Activated CD4-positive, alpha-beta memory T cell treated with anti-CD3 and anti-CD28 coated beads for 36 hours (primary cell): ENCODE measurements around the gene COX7A2L. TPM values are rescaled to one million over a fixed set of nuclear protein-coding genes. Genes with fewer than 3 reads are reported as not detected.
"Not testable (repeated sequence)": the region's sequence is repeated elsewhere in the genome, so short reads cannot be mapped to it uniquely, and the experiment has no call there.

ENCODE experiments used
- CTCF ChIA-PET: fragments of 350-600 bp; sonication (Branson Sonifier 250); formaldehyde crosslinking; loops from one replicate; lab custom pipeline; 2021; ENCODE audit warnings: antibody characterized with exemption, inconsistent platforms; lab: Charles Lee
- POLR2A ChIA-PET: fragments of 350-600 bp; sonication (Branson Sonifier 250); formaldehyde crosslinking; loops from one replicate; lab custom pipeline; 2021; ENCODE audit warnings: antibody characterized with exemption; lab: Charles Lee
- DNase-seq: peaks from one replicate; pipeline ENCODE4 v3.0.0-alpha.2; 2020
- H3K27ac Mint-ChIP-seq: one replicate; pipeline ENCODE4 v1.8.0; 2021; ENCODE audit warnings: mixed read lengths
- H3K27me3 Mint-ChIP-seq: one replicate; pipeline ENCODE4 v1.8.0; 2021; ENCODE audit warnings: mixed read lengths
- H3K36me3 Mint-ChIP-seq: one replicate; pipeline ENCODE4 v1.8.0; 2021; ENCODE audit warnings: mixed read lengths
- H3K4me1 Mint-ChIP-seq: one replicate; pipeline ENCODE4 v1.8.0; 2021; ENCODE audit warnings: low read depth, mixed read lengths
- H3K4me3 Mint-ChIP-seq: one replicate; pipeline ENCODE4 v1.8.0; 2021; ENCODE audit warnings: mild to moderate bottlenecking, mixed read lengths
- H3K9me3 Mint-ChIP-seq: one replicate; pipeline ENCODE4 v1.8.0; 2021; ENCODE audit warnings: mixed read lengths
- intact Hi-C: fragments of 100-400 bp; cut with micrococcal nuclease; formaldehyde crosslinking; loops from one replicate; pipeline ENCODE4 v1.15.1; 2023
- total RNA-seq, 2 experiments: library from RNA; stranded (reverse); gene quantifications; one replicate each; pipeline ENCODE4 v1.2.3, GENCODE V29; 2021

Gene COX7A2L, protein sequence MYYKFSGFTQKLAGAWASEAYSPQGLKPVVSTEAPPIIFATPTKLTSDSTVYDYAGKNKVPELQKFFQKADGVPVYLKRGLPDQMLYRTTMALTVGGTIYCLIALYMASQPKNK
- 100 to 1,000 TPM; 102 to 107 TPM for total RNA-seq

DNA sequence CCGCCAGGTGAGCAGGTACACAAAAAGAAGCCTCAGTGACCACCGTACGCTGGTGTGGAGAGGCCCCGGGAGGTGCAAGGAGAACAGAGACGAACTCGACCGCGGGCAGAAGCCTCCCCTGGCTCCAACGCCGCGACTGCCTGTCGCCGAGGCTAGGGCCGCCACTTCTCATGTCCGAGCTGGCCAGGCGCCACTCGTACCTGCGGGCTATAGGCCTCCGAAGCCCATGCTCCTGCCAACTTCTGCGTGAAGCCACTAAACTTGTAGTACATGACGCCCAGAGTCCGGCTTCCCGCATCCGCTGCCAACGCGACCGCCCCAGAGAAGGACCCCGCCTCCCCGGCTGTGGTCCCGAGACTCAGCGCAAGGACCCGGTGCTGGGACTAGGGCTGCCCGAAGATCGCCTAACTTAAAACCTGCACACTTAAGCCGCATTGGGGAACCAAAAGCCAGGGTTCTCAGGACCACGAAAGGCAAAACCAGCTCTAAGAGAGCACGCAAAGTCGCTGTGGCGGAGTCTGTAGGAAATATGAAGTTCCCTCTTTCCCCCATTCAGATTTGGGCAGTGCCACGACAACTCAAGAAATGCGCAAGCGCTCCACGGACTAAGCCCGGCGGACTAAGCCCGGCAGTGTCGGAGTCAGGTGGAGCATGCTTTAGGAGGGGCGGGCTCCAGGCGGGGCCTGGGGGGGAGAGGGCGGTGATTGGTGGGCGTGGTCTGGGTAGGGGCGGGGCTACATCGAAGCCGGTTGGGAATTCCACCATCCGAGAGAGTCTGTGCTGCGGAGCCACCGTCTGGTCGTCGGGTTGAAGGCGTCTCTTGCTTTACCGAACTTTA is at the start of gene COX7A2L:
TSS of gene COX7A2L (minus strand) at position 328 of the 838 bp plus-strand sequence. CDS start at position 272, 56 bp downstream.
- Mint-ChIP-seq H3K9me3 (no peaks in the 10 kb centered on the region), H3K27ac (peak within 1 kb of the TSS; percentile 99), H3K36me3 (no peaks in the 10 kb centered on the region), H3K27me3 (no peaks in the 10 kb centered on the region), H3K4me3 (peak within 1 kb of the TSS; percentile 84), H3K4me1 (peaks cover 47% of the 10 kb centered on the region)
- ChIA-PET CTCF (interaction anchor here (1.0 to 2.4 kb wide), 2 partner anchors 24 to 32 kb away, joined by 4 to 10 read pairs; no protein-coding TSS in a partner anchor), POLR2A (interaction anchor here (0.6 to 1.0 kb wide), 3 partner anchors 10 to 196 kb away, joined by 3 read pairs; no protein-coding TSS in a partner anchor)
- DNase-seq: peak; percentile 98
- intact Hi-C loops: loop anchor here (1.0 to 5.0 kb wide), 11 partner anchors 44 to 770 kb away; partner anchors contain the start of gene EML4

DNA sequence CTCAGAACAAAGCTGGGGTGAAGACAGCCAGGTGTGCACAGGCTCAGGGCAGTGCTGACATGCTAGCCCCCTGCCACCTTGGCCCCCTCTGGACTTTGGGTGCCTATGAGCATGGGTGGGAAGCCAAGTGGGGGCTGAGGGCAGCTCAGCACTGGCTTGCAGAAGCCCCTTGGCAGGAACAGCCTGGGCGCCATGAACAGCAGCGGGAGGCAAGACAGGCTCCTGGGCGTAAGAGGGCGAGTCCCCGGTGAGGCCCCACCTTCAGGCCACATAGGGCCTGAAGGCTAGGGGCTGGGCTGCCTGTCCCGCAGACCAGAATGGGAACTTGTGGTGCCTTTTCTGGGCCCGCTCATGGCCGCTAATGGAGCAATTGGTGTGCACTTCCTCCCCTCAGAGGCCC is 47.0 kb upstream of the COX7A2L start:
- intact Hi-C loops: no loop called here
- Mint-ChIP-seq H3K36me3 (no peaks in the 10 kb centered on the region), H3K27ac (no peak overlapping the region), H3K27me3 (peaks cover 1% of the 10 kb centered on the region), H3K9me3 (no peaks in the 10 kb centered on the region), H3K4me1 (no peaks in the 10 kb centered on the region), H3K4me3 (no peak overlapping the region)
- CTCF ChIA-PET: no interaction called here
- POLR2A ChIA-PET: no interaction called here
- no peak for DNase-seq

DNA sequence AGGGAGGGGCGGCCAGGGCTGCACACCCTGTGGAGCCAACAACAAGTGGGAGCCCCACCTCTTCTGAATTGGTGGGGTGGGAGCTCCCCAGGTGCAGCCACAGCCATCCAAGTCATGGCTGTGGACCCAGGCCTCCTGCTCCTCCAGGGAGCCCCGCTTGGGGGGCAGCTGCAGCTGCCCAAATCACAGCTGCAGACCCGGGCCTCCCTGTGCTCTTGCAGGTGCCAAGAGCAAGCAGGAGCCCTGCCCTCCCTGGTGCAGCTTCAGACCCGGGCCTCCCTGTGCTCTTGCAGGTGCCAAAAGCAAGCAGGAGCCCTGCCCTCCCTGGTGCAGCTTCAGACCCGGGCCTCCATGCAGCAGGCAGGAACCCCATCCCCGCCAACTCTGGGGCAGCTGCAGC is 46.5 kb upstream of the COX7A2L start:
- Mint-ChIP-seq H3K27me3 (peaks cover 1% of the 10 kb centered on the region), H3K9me3 (no peaks in the 10 kb centered on the region), H3K4me1 (no peaks in the 10 kb centered on the region), H3K4me3 (no peak overlapping the region), H3K27ac (no peak overlapping the region), H3K36me3 (no peaks in the 10 kb centered on the region)
- no peak for DNase-seq
- POLR2A ChIA-PET: no interaction called here
- intact Hi-C loops: no loop called here
- CTCF ChIA-PET: no interaction called here

DNA sequence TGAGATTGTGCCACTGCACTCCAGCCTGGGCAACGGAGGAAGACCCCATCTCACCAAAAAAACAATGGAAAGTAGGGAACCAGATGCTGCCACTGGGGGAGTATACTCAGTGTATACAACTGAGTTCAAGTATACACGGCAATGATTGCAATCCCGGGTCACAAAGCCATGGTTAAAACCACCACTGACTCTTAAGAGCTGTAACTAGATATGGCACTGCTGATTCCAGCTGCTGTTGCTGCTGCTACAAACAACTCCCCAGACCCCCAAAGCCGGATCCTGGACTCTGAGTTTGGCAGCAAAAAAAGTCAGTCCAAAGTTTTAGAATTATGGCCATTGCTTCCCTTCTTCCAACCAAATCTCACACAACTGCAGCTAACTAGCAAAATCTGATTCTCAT is 43.7 kb upstream of the COX7A2L start:
- Mint-ChIP-seq H3K4me3 (no peak overlapping the region), H3K36me3 (no peaks in the 10 kb centered on the region), H3K27ac (no peak overlapping the region), H3K9me3 (no peaks in the 10 kb centered on the region), H3K27me3 (peaks cover 2% of the 10 kb centered on the region), H3K4me1 (no peaks in the 10 kb centered on the region)
- DNase-seq: no peak
- ChIA-PET POLR2A (no interaction called here), CTCF (interaction anchor here (1.0 to 1.2 kb wide), 2 partner anchors 10 to 21 kb away, joined by 3 read pairs; no protein-coding TSS in a partner anchor)
- intact Hi-C loops: no loop called here

DNA sequence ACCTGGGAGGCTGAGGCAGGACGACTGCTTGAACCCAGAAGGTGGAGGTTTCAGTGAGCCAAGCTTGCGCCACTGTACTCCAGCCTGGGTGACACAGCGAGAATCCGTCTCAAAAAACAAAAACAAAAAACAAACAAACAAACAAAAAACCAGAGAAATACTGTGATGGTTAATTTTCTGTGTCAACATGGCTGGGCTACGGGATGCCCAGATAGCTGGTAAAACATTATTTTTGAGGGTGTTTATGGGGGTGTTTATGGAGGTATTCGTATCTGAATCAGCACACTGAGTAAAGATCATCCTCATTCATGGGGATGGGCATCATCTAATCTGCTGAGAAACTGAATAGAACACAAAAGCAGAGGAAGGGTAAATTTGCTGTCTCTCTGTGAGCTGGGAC is 40.8 kb upstream of the COX7A2L start:
- POLR2A ChIA-PET: no interaction called here
- DNase-seq: no peak
- H3K4me1 Mint-ChIP-seq: no peaks in the 10 kb centered on the region
- CTCF ChIA-PET: no interaction called here
- H3K9me3 Mint-ChIP-seq: no peaks in the 10 kb centered on the region
- H3K36me3 Mint-ChIP-seq: no peaks in the 10 kb centered on the region
- H3K4me3 Mint-ChIP-seq: no peak overlapping the region
- intact Hi-C loops: no loop called here
- peaks cover 1% of the 10 kb centered on the region for H3K27me3 Mint-ChIP-seq
- no peak overlapping the region for H3K27ac Mint-ChIP-seq

DNA sequence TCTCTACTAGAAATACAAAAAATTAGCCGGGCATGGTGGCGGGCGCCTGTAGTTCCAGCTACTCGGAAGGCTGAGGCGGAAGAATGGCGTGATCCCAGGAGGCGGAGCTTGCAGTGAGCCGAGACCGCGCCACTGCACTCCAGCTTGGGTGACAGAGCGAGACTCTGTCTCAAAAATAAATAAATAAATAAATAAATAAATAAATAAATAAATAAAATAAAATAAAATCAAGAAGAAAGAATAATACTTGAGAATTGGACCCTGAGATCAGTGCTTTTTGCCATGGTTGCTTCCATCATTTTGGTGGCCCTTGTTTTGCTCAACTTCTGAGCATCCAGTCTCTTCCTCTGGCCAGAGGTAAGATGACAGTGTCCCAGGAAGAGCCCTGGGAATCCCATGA is 37.0 kb upstream of the COX7A2L start:
- H3K27me3 Mint-ChIP-seq, H3K4me3 Mint-ChIP-seq, POLR2A ChIA-PET, H3K27ac Mint-ChIP-seq, H3K9me3 Mint-ChIP-seq, H3K36me3 Mint-ChIP-seq, DNase-seq, intact Hi-C loops, H3K4me1 Mint-ChIP-seq, CTCF ChIA-PET: not testable (repeated sequence)

DNA sequence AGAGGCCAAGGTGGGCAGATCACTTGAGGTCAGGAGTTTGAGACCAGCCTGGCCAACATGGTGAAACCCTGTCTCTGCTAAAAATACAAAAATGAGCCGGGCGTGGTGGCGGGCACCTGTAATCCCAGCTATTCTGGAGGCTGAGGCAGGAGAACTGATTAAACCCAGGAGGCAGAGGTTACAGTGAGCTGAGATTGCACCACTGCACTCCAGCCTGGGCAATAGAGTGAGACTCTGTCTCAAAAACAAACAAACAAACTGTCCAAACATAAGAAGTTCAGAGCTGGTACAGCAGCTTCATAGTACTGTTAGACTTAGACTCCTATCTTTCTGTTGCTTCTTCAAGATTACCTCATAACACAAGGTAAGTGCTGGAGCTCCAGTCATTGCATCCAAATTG is 32.3 kb upstream of the COX7A2L start:
- H3K9me3 Mint-ChIP-seq, intact Hi-C loops, POLR2A ChIA-PET, CTCF ChIA-PET, H3K4me3 Mint-ChIP-seq, DNase-seq, H3K27me3 Mint-ChIP-seq, H3K36me3 Mint-ChIP-seq, H3K27ac Mint-ChIP-seq, H3K4me1 Mint-ChIP-seq: not testable (repeated sequence)

DNA sequence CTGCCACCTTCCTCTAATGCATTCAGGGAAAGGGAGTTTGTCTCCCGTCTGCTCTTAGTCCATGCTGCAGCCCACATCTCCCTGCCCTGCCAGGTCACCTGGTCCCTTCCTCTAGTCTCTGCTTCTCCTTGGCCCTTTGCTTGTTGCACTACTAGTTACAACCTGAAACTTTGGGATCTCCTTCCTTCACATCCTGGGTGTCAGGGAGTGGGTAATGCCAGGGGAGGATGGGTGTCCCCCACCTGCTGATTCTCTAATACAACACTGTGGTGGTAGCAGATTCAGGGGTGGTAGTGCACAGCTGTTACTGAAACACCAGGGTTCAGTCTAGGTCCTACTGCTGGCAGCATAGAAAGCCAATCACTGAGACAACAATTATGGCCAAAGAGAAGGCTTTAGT is 31.2 kb upstream of the COX7A2L start:
- ChIA-PET CTCF (no interaction called here), POLR2A (no interaction called here)
- H3K27me3 Mint-ChIP-seq: no peaks in the 10 kb centered on the region
- intact Hi-C loops: no loop called here
- H3K36me3 Mint-ChIP-seq: no peaks in the 10 kb centered on the region
- no peak overlapping the region for H3K27ac Mint-ChIP-seq
- no peaks in the 10 kb centered on the region for H3K4me1 Mint-ChIP-seq
- H3K4me3 Mint-ChIP-seq: no peak overlapping the region
- no peak for DNase-seq
- H3K9me3 Mint-ChIP-seq: no peaks in the 10 kb centered on the region

DNA sequence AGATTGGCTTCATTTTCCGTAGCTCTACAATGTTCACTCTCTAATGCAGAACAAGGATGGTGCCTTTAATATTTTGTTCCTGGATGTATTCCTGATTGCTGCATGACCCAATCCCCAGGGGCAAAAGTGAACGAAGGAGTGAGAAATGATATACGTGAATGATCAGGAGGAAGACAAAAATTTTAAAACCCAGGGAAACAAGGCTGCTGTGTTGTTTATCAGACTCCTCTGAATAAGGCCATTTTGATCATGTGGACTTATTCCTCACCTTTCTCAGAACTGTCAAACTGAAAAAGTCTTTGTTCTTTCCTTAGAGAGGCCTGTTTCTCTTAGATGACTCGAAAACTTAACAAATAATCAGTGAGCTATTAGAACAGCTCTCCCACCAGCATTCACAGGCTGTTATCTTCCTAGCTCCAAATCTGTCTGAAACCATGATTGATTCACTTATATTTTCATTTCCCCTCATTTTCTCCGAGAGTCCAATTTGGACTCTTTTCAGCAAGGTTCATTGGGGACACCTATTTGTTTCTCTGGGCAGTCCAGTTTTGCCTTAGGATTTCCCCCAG is 29.5 kb upstream of the COX7A2L start:
- CTCF ChIA-PET: no interaction called here
- Mint-ChIP-seq H3K27me3 (no peaks in the 10 kb centered on the region), H3K9me3 (no peaks in the 10 kb centered on the region)

DNA sequence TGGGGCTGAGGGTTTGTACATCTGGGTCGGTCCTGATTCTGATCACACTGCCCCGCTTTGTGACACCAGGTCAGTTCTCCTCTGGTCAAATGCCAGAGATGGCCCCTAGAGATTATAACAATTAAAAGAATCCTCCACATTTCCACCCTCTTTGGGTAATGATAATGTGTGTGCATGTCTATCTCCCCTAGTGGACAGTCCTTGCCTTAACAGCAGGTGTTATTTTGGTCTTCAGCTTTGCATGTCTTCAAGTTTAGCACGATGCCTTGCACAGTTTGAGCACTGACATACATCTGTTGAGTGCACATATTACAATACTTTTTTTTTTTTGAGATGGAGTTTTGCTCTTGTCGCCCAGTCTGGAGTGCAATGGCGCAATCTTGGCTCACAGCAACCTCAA is 25.7 kb upstream of the COX7A2L start:
- ChIA-PET CTCF (interaction anchor here (0.6 to 1.7 kb wide), 3 partner anchors 17 to 276 kb away, joined by 3 to 5 read pairs (median 4); no protein-coding TSS in a partner anchor), POLR2A (no interaction called here)
- intact Hi-C loops: no loop called here
- Mint-ChIP-seq H3K36me3 (no peaks in the 10 kb centered on the region), H3K4me3 (no peak overlapping the region), H3K27ac (no peak overlapping the region), H3K9me3 (no peaks in the 10 kb centered on the region), H3K27me3 (no peaks in the 10 kb centered on the region), H3K4me1 (no peaks in the 10 kb centered on the region)
- DNase-seq: no peak

More for the DNA sequence above, 29.5 kb upstream of the COX7A2L start:
- POLR2A ChIA-PET: interaction anchor here (0.6 kb wide), 1 partner anchor 272 kb away, joined by 3 read pairs; no protein-coding TSS in a partner anchor
- Mint-ChIP-seq H3K27ac (no peak overlapping the region), H3K4me3 (no peak overlapping the region), H3K36me3 (no peaks in the 10 kb centered on the region), H3K4me1 (no peaks in the 10 kb centered on the region)
- no peak for DNase-seq
- intact Hi-C loops: no loop called here

DNA sequence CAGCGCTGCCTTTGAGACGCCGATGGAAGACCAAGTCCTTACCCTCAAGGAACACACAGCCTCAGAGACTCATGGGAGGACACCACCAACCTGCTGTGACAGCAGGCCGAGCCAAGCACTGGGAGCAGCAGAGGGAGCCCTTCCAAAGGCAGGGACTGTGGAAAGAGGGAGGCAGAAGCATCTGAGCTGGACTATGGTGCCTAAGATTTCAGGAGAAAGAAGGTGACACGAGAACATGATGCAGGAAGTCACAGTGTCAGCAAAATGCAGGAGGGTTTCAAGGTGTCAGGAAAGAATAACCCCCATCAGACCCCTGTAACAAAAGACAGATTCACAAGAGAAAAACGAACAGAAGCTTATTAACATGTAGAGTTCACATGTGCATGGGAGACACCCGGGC is 24.2 kb upstream of the COX7A2L start:
- ChIA-PET CTCF (interaction anchor here (0.6 to 1.7 kb wide), 6 partner anchors 9 to 295 kb away, joined by 3 to 5 read pairs (median 4); no protein-coding TSS in a partner anchor), POLR2A (no interaction called here)
- DNase-seq: no peak
- Mint-ChIP-seq H3K9me3 (no peaks in the 10 kb centered on the region), H3K4me1 (no peaks in the 10 kb centered on the region), H3K36me3 (no peaks in the 10 kb centered on the region), H3K27me3 (no peaks in the 10 kb centered on the region), H3K4me3 (no peak overlapping the region), H3K27ac (no peak overlapping the region)
- intact Hi-C loops: no loop called here

DNA sequence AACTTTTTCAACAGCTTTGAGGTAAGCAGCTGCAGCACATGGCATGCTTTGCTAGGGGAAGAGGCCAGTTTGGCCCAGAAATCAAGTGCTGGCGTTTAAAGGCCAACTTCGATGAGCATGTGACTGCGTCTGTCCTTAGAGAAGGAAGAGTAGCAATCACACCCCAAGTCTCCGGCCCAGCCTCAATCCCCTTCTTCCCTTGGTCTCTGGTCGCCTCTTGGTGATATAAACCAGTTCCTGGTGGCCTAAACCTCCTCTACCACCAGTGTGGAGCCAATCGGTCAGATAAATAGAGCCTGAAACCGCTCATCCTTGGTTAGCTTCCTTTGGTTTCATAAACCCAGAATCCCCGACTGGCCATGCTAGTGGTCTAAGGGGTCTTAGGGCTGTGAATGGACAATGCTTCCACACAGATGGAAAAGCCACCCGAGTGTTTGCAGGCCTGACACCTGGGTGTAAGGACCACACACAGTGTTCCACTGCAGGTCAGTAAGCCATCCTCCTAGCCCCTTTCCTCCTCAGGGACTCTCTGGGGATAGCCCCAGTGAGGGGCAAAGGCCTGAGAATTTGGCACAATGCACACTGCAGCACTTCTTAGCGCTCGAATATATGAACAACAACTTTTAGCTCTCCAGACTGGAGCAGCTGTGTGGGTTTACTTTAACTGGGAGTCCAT is 23.0 kb upstream of the COX7A2L start:
- intact Hi-C loops: no loop called here

More for the DNA sequence above, 23.0 kb upstream of the COX7A2L start:
- Mint-ChIP-seq H3K9me3 (no peaks in the 10 kb centered on the region), H3K27me3 (no peaks in the 10 kb centered on the region), H3K4me3 (no peak overlapping the region), H3K27ac (no peak overlapping the region), H3K36me3 (no peaks in the 10 kb centered on the region), H3K4me1 (no peaks in the 10 kb centered on the region)
- CTCF ChIA-PET: interaction anchor here (1.3 kb wide), 1 partner anchor 20 kb away, joined by 3 read pairs; no protein-coding TSS in a partner anchor
- POLR2A ChIA-PET: no interaction called here
- no peak for DNase-seq
